GM23248 (cell line): ENCODE measurements around the gene ZNF304. TPM values are rescaled to one million over a fixed set of nuclear protein-coding genes. Genes with fewer than 3 reads are reported as not detected.
"Not testable (repeated sequence)": the region's sequence is repeated elsewhere in the genome, so short reads cannot be mapped to it uniquely, and the experiment has no call there.

ENCODE experiments used
- DNase-seq: peaks from one replicate; pipeline ENCODE4 v3.0.0-alpha.2; 2015
- H2AFZ ChIP-seq: fragments of 200-600 bp; sonication (generic); 2 replicates; pipeline ENCODE4 v1.6.1; 2016; ENCODE audit warnings: antibody characterized with exemption
- H3F3A ChIP-seq: fragments of 200-600 bp; sonication (generic); 2 replicates; pipeline ENCODE4 v1.6.1; 2016; ENCODE audit warnings: mild to moderate bottlenecking, antibody characterized with exemption, mixed run types; ENCODE audit not compliant: insufficient read depth
- H3K27ac ChIP-seq: fragments of 200-600 bp; sonication (generic); 2 replicates; pipeline ENCODE4 v1.5.1; 2016; ENCODE audit warnings: mild to moderate bottlenecking
- H3K27me3 ChIP-seq: fragments of 200-600 bp; sonication (generic); replicated peaks from 2 replicates; pipeline ENCODE4 v1.6.1; 2016; ENCODE audit warnings: mild to moderate bottlenecking; ENCODE audit not compliant: insufficient read depth
- H3K36me3 ChIP-seq: fragments of 200-600 bp; sonication (generic); 2 replicates; pipeline ENCODE4 v1.6.1; 2016; ENCODE audit warnings: low read depth, mild to moderate bottlenecking
- H3K4me1 ChIP-seq: fragments of 200-600 bp; sonication (generic); 2 replicates; pipeline ENCODE4 v1.6.1; 2016; ENCODE audit warnings: mild to moderate bottlenecking; ENCODE audit not compliant: insufficient read depth
- H3K4me2 ChIP-seq: fragments of 200-600 bp; sonication (generic); one replicate; pipeline ENCODE4 v1.6.1; 2016; ENCODE audit warnings: mild to moderate bottlenecking; ENCODE audit not compliant: unreplicated experiment
- H3K4me3 ChIP-seq: fragments of 200-600 bp; sonication (generic); 2 replicates; pipeline ENCODE4 v1.5.1; 2016; ENCODE audit warnings: mild to moderate bottlenecking
- H3K79me2 ChIP-seq: fragments of 200-600 bp; sonication (generic); 2 replicates; pipeline ENCODE4 v1.6.1; 2016; ENCODE audit warnings: mild to moderate bottlenecking; ENCODE audit not compliant: insufficient read depth
- H3K9ac ChIP-seq: fragments of 200-600 bp; sonication (generic); 2 replicates; pipeline ENCODE4 v1.6.1; 2016; ENCODE audit warnings: mild to moderate bottlenecking
- H3K9me2 ChIP-seq: fragments of 200-600 bp; sonication (generic); 2 replicates; pipeline ENCODE4 v1.6.1; 2016; ENCODE audit warnings: mixed run types, mild to moderate bottlenecking, moderate library complexity; ENCODE audit not compliant: insufficient read depth
- H3K9me3 ChIP-seq: fragments of 200-600 bp; sonication (generic); one replicate; pipeline ENCODE4 v1.6.1; 2017; ENCODE audit warnings: low read depth
- H4K20me1 ChIP-seq: fragments of 200-600 bp; sonication (generic); 2 replicates; pipeline ENCODE4 v1.6.0; 2016; ENCODE audit not compliant: insufficient read depth
- EZH2 ChIP-seq: fragments of 200-600 bp; sonication (generic); IDR thresholded peaks from 2 replicates; pipeline ENCODE4 v1.6.1; 2018; ENCODE audit warnings: antibody characterized with exemption, mild to moderate bottlenecking; ENCODE audit not compliant: insufficient read depth, poor library complexity, severe bottlenecking
- EZH2phosphoT487 ChIP-seq: fragments of 200-600 bp; sonication (generic); IDR thresholded peaks from 2 replicates; pipeline ENCODE4 v1.6.1; 2018; ENCODE audit warnings: antibody characterized with exemption, moderate library complexity, mild to moderate bottlenecking, low read depth; ENCODE audit not compliant: insufficient read depth
- WGBS, 2 experiments: methylation state at CpG; one replicate each; pipeline ENCODE4 v1.1.6; 2015 to 2017; ENCODE audit warnings: low lambda C conversion rate in 2 of 2, low coverage in 1 of 2; ENCODE audit errors: missing lambda C conversion rate in 2 of 2; 5-methylcytosine and 5-hydroxymethylcytosine counted together
- in situ Hi-C: fragments of 300-500 bp; cut with MboI; formaldehyde crosslinking; loops from 2 replicates; pipeline ENCODE4 v1.15.0; 2020
- polyA plus RNA-seq: library from polyadenylated mRNA; unstranded; fragments of >200 nt; fragmentation: Nextera tagmentation; extraction: Ambion mirVana; gene quantifications from 2 replicates; pipeline ENCODE4 v1.2.1, GENCODE V29; 2016
- total RNA-seq: library from RNA; depleted of rRNA; stranded (reverse); fragments of >200 nt; shearing (Covaris generic); gene quantifications from 2 replicates; pipeline ENCODE4 v1.2.3, GENCODE V29; 2014

Gene ZNF304
- total and polyA plus RNA-seq, 2 experiments from 2014 or later = 4.2 to 7.8 TPM

GRCh38 chr19:57374179-57374578 is 23.1 kb downstream of the ZNF304 start:
- WGBS, 2 experiments = 89 to 92% methylated on average over 6 of the region's 6 CpGs
- H3K9ac ChIP-seq = no peak overlapping the region
- no peaks in the 10 kb centered on the region for H3K9me2 ChIP-seq
- no peak overlapping the region for H2AFZ ChIP-seq
- H3F3A ChIP-seq = 0 out of 2 replicates have a peak, but pooled peaks cover 6% of the 10 kb centered on the region
- H3K79me2 ChIP-seq = no peaks in the 10 kb centered on the region
- no peaks in the 10 kb centered on the region for H4K20me1 ChIP-seq
- in situ Hi-C loops = no loop called here
- no peak overlapping the region for H3K4me2 ChIP-seq
- no peak overlapping the region for H3K4me3 ChIP-seq
- no peaks in the 10 kb centered on the region for H3K27me3 ChIP-seq
- no peak overlapping the region for H3K27ac ChIP-seq
- no peaks in the 10 kb centered on the region for H3K4me1 ChIP-seq
- H3K9me3 ChIP-seq = no peaks in the 10 kb centered on the region
- no peak for DNase-seq
- TF ChIP-seq EZH2 (no peak), EZH2phosphoT487 (no peak)
- H3K36me3 ChIP-seq = peaks cover 32% of the 10 kb centered on the region

GRCh38 chr19:57374647-57375046 is 23.6 kb downstream of the ZNF304 start:
- H3K9me2 ChIP-seq, in situ Hi-C loops, H3F3A ChIP-seq, H3K4me1 ChIP-seq, H4K20me1 ChIP-seq, DNase-seq, H3K4me3 ChIP-seq, H3K4me2 ChIP-seq, H3K9me3 ChIP-seq, H3K79me2 ChIP-seq, H2AFZ ChIP-seq, H3K27me3 ChIP-seq, H3K27ac ChIP-seq, H3K9ac ChIP-seq: not testable (repeated sequence)
- 95 to 97% methylated on average over 2 of the region's 2 CpGs for WGBS, 2 experiments
- H3K36me3 ChIP-seq = peaks cover 32% of the 10 kb centered on the region

- Histone ChIP-seq H3K27me3 (no peaks in the 10 kb centered on the region), H2AFZ (no peak overlapping the region), H4K20me1 (no peaks in the 10 kb centered on the region), H3K36me3 (peaks cover 32% of the 10 kb centered on the region), H3K27ac (no peak overlapping the region), H3K9ac (no peak overlapping the region), H3F3A (0 out of 2 replicates have a peak, but pooled peaks cover 8% of the 10 kb centered on the region), H3K4me1 (no peaks in the 10 kb centered on the region), H3K79me2 (no peaks in the 10 kb centered on the region), H3K4me2 (no peak overlapping the region), H3K9me2 (no peaks in the 10 kb centered on the region), H3K4me3 (no peak overlapping the region), H3K9me3 (no peaks in the 10 kb centered on the region)
- DNase-seq = no peak
- in situ Hi-C loops = no loop called here
- TF ChIP-seq EZH2phosphoT487 (no peak), EZH2 (no peak)
- WGBS, 2 experiments = 24 to 32% methylated on average over 6 of the region's 6 CpGs
Observed at GRCh38 chr19:57376151-57376550, 25.1 kb downstream of the ZNF304 start.

- H3K4me2 ChIP-seq = no peak overlapping the region
- TF ChIP-seq EZH2 (no peak), EZH2phosphoT487 (no peak)
- no peaks in the 10 kb centered on the region for H3K4me1 ChIP-seq
- H3F3A ChIP-seq = 0 out of 2 replicates have a peak, but pooled peaks cover 8% of the 10 kb centered on the region
- no peaks in the 10 kb centered on the region for H3K9me2 ChIP-seq
- 90 to 94% methylated on average over 3 of the region's 3 CpGs for WGBS, 2 experiments
- H3K9me3 ChIP-seq = no peaks in the 10 kb centered on the region
- no peak overlapping the region for H3K4me3 ChIP-seq
- no peak overlapping the region for H3K9ac ChIP-seq
- no peak overlapping the region for H3K27ac ChIP-seq
- no peaks in the 10 kb centered on the region for H3K27me3 ChIP-seq
- no peaks in the 10 kb centered on the region for H4K20me1 ChIP-seq
- in situ Hi-C loops = no loop called here
- H2AFZ ChIP-seq = no peak overlapping the region
- no peaks in the 10 kb centered on the region for H3K79me2 ChIP-seq
- DNase-seq = no peak
- H3K36me3 ChIP-seq = peaks cover 25% of the 10 kb centered on the region
Observed at GRCh38 chr19:57377498-57378146, 26.6 kb downstream of the ZNF304 start.

GRCh38 chr19:57380923-57381322 is 29.9 kb downstream of the ZNF304 start:
- in situ Hi-C loops = no loop called here
- Histone ChIP-seq H3K4me2 (no peak overlapping the region), H4K20me1 (no peaks in the 10 kb centered on the region)

More at GRCh38 chr19:57380923-57381322, 29.9 kb downstream of the ZNF304 start:
- TF ChIP-seq EZH2 (no peak), EZH2phosphoT487 (no peak)
- Histone ChIP-seq H3K9me2 (no peaks in the 10 kb centered on the region), H2AFZ (no peak overlapping the region), H3F3A (0 out of 2 replicates have a peak, but pooled peaks cover 8% of the 10 kb centered on the region), H3K36me3 (peaks cover 21% of the 10 kb centered on the region), H3K79me2 (no peaks in the 10 kb centered on the region), H3K27me3 (no peaks in the 10 kb centered on the region), H3K9ac (no peak overlapping the region), H3K27ac (no peak overlapping the region), H3K4me3 (no peak overlapping the region), H3K4me1 (no peaks in the 10 kb centered on the region), H3K9me3 (no peaks in the 10 kb centered on the region)
- no peak for DNase-seq
